Natural killer cell treated with Interleukin-12 subunit alpha and Interleukin-12 subunit beta and Interleukin-15 and Interleukin-18, amount 100 ng/mL, for 72 hours (primary cell): ENCODE data around the gene A4GNT. TPM values are rescaled to one million over a fixed set of nuclear protein-coding genes. Genes with fewer than 3 reads are reported as not detected.
"Not testable (repeated sequence)": the region's sequence is repeated elsewhere in the genome, so short reads cannot be mapped to it uniquely, and the experiment has no call there.

Experiments
- ATAC-seq, 2 donors: fragments of 150-1000 bp; cut with Tn5 transposase in 1 of 2; sonication (Bioruptor Pico), chemical (Tn5 transposase) in 1 of 2; 2 replicates each; pipeline ENCODE4 v1.10.0; 2021
- DNase-seq: peaks from one replicate; pipeline ENCODE4 v3.0.0; 2022; ENCODE audit warnings: low spot score
- H3K27ac Mint-ChIP-seq, 2 donors: 1 replicate in 1 of 2; 2 replicates in 1 of 2; pipeline ENCODE4 v1.8.0; 2022; ENCODE audit warnings: mixed read lengths in 2 of 2, mild to moderate bottlenecking in 1 of 2, moderate library complexity in 1 of 2
- H3K27me3 Mint-ChIP-seq, 2 donors: 1 replicate in 1 of 2; 2 replicates in 1 of 2; pipeline ENCODE4 v1.8.0; 2022; ENCODE audit warnings: mixed read lengths in 2 of 2
- H3K36me3 Mint-ChIP-seq: one replicate; pipeline ENCODE4 v1.8.0; 2022; ENCODE audit warnings: mixed read lengths
- H3K4me1 Mint-ChIP-seq, 2 donors: 1 replicate in 1 of 2; 2 replicates in 1 of 2; pipeline ENCODE4 v1.8.0; 2022; ENCODE audit warnings: low read depth in 2 of 2, mixed read lengths in 2 of 2, mild to moderate bottlenecking in 1 of 2
- H3K4me3 Mint-ChIP-seq: one replicate; pipeline ENCODE4 v1.8.0; 2022; ENCODE audit warnings: mixed read lengths
- H3K9me3 Mint-ChIP-seq: 2 replicates; pipeline ENCODE4 v1.8.0; 2022; ENCODE audit warnings: mixed read lengths
- total RNA-seq, 2 donors: library from RNA; stranded (reverse); gene quantifications; one replicate each; pipeline ENCODE4 v1.2.3, GENCODE V29; 2022

The A4GNT gene
- not detected for total RNA-seq

DNA sequence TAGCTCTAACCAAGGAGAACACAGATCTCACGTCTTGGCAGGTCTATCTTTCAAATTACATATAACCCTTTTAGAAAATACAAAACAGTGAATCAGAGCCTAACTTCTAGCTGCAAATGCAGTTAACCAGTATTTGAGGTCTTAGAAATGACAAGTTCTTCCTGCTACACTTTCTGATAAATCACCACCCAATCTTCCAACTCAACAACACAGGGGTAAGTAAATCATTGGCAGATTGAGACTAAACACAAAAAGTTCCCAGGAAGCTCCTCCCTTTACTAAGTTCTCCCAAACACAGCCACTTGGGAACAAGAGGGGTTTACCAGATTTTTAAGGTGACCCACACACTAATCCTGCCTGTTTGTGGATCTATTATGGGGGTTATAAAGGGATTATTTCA, at the start of gene A4GNT:
A4GNT (minus strand) TSS at position 152 of the 400 bp plus-strand sequence. CDS start 1,134 bp downstream, outside the sequence.
- H3K36me3 Mint-ChIP-seq, result no peaks in the 10 kb centered on the region
- no peak within 1 kb of the TSS for H3K27ac Mint-ChIP-seq
- peaks cover 11 to 19% of the 10 kb centered on the region in 2 donors for H3K27me3 Mint-ChIP-seq
- H3K4me3 Mint-ChIP-seq, result no peak within 1 kb of the TSS
- no peaks in the 10 kb centered on the region for H3K9me3 Mint-ChIP-seq
- no peaks in the 10 kb centered on the region for H3K4me1 Mint-ChIP-seq
- no peak for ATAC-seq
- DNase-seq, result no peak

DNA sequence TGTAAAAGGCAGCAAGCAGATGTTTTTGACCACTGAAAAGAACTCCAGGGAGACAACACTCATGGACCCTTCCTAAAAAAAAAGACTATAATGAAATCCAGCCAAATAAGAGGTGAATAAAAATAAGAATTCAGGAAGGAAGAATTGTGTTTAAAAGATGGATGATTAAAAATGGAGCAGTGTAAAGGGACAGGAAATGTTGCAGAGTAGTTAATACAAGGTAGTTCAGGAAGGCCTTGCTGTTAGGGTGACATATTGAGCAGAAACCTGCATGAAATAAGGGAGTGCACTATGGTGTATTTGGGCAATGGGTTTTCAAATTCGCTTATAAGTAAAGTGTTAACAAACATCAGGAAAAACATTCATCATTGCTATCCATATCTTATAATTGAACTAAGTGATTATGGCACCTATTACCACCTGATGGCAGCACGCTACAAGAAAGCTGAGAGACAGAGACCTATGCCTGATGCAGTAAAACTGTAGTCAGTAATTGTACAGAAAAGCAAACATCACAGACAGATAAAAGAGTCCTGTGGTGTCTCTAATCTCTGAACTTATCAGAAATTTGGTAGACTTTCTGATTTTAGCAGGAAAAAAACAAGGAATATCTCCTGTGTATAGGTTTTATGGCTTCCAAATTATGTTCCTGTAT, 48.3 kb upstream of the A4GNT start:
- peak in 1 of 2 donors; percentile 57 for ATAC-seq

DNA sequence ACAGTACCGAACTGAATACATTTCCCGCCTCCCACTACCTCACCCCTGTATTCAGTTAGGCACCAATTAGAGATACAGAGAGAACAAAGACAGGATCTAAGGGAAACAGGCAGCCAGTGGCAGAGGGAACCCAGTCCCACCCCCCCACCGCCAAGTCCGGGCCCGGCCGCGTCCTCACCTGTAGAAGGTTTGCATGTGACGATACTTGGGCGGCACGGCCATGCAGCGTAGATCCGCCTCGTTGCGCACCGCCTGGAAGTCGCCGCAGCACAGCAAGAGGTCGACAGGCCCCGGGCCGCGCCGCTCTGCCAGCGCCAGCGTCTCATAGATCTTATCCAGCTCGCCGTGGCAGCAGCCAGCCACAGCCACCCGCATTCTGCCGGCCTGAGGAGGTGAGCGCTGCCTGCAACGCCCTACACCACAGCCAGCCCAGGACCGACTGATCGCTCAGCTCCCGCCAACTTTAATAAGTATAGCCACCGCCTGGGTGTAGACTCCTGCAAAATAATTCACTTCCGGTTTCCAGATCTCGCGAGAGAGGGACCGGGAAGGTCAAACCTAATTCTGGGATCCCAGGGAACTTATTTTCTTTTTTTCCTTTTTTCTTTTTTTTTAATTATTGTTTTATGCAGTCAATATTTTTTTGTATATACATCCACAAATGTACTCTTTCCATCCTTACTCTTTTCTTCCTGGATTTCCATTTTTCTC, 42.4 kb upstream of the A4GNT start, which contains the start of gene DBR1:
DBR1 (minus strand) TSS at position 501 of the 711 bp plus-strand sequence; CDS start at position 375, 126 bp downstream.
- Mint-ChIP-seq H3K27ac (peak within 1 kb of the TSS; percentile 89 to 91), H3K36me3 (peaks cover 4% of the 10 kb centered on the region), H3K27me3 (peaks cover 0 to 2% of the 10 kb centered on the region in 2 donors), H3K4me3 (peak within 1 kb of the TSS; percentile 96), H3K4me1 (peaks cover 12 to 26% of the 10 kb centered on the region in 2 donors), H3K9me3 (no peaks in the 10 kb centered on the region)
- ATAC-seq, result peak; percentile 93
- DNase-seq, result peak; percentile 80

More for the DNA sequence above, 48.3 kb upstream of the A4GNT start:
- Mint-ChIP-seq H3K27ac (no peak overlapping the region), H3K36me3 (no peaks in the 10 kb centered on the region), H3K9me3 (no peaks in the 10 kb centered on the region), H3K27me3 (peaks cover 13 to 18% of the 10 kb centered on the region in 2 donors), H3K4me3 (no peak overlapping the region), H3K4me1 (no peaks in the 10 kb centered on the region)
- no peak for DNase-seq

DNA sequence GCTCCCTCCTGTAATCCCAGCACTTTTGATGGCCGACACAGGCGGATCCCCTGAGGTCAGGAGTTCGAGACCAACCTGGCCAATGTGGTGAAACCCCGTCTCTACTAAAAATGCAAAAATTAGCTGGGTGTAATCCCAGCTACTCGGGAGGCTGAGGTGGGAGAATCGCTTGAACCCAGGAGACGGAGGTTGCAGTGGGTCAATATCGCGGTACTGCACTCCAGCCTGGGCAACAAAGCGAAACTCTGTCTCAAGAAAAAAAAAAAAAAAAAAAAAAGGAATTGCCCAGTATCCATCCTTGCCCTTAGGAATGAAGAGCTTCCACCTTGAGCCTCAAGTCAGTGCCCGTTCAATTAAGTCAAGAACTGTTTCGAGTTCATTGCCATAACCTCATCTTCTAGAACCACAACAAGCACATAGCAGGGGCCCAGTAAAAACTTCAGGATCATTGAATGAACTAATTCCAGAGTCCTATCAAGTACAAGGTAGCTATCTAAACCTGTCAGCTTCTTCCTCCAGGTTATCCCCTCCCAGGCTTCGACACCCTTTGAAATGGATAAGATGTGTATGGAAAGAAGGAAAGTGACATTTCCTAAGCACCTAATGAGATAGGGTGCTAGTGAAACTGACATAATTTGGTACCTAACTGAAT, 41.7 kb upstream of the A4GNT start:
- ATAC-seq (peak in 1 of 2 donors; percentile 4), DNase-seq (no peak)
- Mint-ChIP-seq H3K36me3 (peaks cover 4% of the 10 kb centered on the region), H3K4me1 (peaks cover 12 to 26% of the 10 kb centered on the region in 2 donors), H3K4me3 (peak overlapping the region; percentile 96), H3K9me3 (no peaks in the 10 kb centered on the region), H3K27ac (peak overlapping the region; percentile 89 to 91), H3K27me3 (peaks cover 0 to 2% of the 10 kb centered on the region in 2 donors)

DNA sequence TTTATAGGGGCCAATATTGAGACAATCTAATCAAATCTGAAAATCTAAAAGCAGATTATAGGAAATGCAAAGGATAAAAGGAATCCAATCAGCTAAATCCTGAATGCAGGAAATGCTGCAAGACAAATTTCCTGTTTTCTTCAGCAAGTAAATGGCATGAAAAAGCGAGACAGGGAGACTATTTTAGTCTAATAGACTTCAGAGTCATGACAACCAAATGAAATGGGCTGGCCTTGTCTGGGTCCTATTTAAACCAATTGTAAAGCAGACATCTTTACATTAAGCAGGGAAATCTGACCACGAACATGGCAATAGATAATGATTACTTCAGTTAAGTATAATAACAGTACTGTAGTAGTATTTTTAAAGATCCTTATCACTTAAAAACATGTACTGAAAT, 40.4 kb upstream of the A4GNT start:
- H3K4me1 Mint-ChIP-seq, result peaks cover 12 to 26% of the 10 kb centered on the region in 2 donors
- no peak overlapping the region for H3K4me3 Mint-ChIP-seq
- ATAC-seq (no peak), DNase-seq (no peak)
- H3K36me3 Mint-ChIP-seq, result peaks cover 4% of the 10 kb centered on the region
- H3K9me3 Mint-ChIP-seq, result no peaks in the 10 kb centered on the region
- H3K27me3 Mint-ChIP-seq, result no peaks in the 10 kb centered on the region
- peak overlapping the region in 1 of 2 donors; percentile 91 for H3K27ac Mint-ChIP-seq

DNA sequence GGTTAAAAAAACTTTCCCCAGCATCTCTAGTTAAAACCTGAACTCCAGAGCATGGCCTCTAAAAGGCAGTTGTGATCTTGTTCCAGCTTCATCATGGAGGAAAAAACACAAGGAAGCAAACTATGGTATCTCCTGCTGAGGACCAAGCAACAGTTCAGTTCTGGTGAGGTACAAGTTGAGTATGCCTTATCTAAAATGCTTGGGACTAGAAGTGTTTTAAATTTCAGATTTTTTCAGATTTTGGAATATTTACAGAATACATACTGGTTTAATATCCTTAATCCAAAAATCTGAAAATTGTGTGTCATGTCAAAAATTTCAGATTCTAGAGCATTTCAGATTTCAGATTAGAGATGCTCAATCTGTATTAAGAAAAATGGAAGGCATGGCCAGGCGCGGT, 32.9 kb upstream of the A4GNT start:
- Mint-ChIP-seq H3K4me3 (no peak overlapping the region), H3K27me3 (no peaks in the 10 kb centered on the region), H3K36me3 (peaks cover 28% of the 10 kb centered on the region), H3K4me1 (peaks cover 0 to 7% of the 10 kb centered on the region in 2 donors), H3K27ac (no peak overlapping the region), H3K9me3 (no peaks in the 10 kb centered on the region)
- no peak for ATAC-seq
- DNase-seq, result no peak

DNA sequence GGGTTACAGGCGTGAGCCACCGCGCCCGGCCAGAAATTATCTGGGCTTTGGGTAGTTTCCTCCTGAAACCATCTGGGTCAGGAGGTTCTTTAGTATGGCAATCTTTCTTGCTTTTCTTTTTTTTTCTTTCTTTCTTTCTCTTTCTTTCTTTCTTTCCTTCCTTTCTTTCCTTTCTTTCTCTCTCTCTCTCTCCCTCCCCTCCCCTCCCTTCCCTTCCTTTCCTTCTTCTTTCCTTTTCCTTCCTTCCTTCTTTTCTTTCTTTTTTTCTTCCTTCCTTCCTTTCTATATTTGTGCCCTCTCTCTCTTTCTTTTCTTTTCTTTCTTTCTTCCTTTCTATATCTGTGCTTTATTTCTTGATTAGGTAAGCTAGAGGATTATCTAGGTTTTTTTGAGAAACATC, 25.6 kb upstream of the A4GNT start:
- Mint-ChIP-seq H3K27me3 (peaks cover 0 to 7% of the 10 kb centered on the region in 2 donors), H3K36me3 (peaks cover 22% of the 10 kb centered on the region), H3K27ac (no peak overlapping the region), H3K4me3 (no peak overlapping the region), H3K9me3 (no peaks in the 10 kb centered on the region), H3K4me1 (peaks cover 0 to 5% of the 10 kb centered on the region in 2 donors)
- DNase-seq (no peak), ATAC-seq (no peak)

DNA sequence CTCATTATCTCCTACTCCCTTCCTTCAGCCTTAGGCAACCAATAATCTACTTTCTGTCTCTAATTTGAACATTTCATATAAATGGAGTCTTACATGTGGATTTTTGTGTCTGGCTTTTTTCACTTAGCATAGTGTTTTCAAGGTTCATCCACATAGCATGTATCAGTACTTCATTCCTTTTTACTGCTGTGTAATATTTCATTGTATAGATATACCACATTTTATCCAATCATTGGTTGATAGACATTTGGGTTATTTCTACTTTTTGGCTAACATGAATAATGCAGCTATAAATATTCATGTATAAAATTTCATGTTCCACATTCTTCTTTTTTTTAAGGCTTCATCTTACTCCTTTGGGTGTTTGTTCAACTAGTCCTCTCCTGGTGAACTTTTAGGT, 22.3 kb upstream of the A4GNT start:
- H3K27me3 Mint-ChIP-seq, result peaks cover 0 to 7% of the 10 kb centered on the region in 2 donors
- ATAC-seq (no peak), DNase-seq (no peak)
- H3K4me1 Mint-ChIP-seq, result peaks cover 0 to 5% of the 10 kb centered on the region in 2 donors
- no peak overlapping the region for H3K27ac Mint-ChIP-seq
- no peaks in the 10 kb centered on the region for H3K9me3 Mint-ChIP-seq
- H3K36me3 Mint-ChIP-seq, result peaks cover 9% of the 10 kb centered on the region
- H3K4me3 Mint-ChIP-seq, result no peak overlapping the region

DNA sequence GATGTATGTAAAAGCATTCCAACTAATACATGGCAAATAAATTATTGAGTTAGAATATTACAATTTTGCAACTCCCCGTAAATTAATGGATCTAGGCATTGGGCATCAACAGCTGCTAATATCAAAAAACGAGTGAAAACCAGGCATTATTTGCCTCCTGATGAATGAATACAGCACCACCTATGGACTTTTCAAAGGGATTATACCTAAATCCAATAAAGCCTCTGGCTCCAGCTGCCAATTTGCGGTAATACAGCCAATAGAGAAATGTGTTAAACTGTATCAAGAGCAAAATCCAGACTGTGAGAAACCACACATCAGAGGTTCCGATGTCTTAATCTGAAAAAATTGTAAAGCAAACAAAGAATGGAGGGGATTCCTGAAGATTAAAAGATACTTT, 16.3 kb upstream of the A4GNT start:
- no peaks in the 10 kb centered on the region for H3K9me3 Mint-ChIP-seq

DNA sequence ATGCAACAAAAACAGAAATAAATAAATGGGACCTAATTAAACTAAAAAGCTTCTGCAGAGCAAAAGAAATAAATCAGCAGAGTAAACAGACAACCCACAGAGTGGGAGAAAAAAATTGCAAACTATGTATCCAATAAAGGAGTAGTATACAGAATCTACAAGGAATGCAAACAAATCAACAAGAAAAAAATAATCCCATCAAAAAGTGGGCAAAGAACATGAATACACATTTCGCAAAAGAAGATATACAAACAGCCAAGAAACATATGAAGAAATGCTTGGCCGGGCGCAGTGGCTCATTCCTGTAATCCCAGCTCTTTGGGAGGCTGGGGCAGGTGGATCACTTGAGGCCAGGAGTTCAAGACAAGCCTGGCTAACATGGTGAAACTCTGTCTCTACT, 10.0 kb upstream of the A4GNT start:
- not testable (repeated sequence) for ATAC-seq, H3K4me3 Mint-ChIP-seq, H3K36me3 Mint-ChIP-seq, H3K4me1 Mint-ChIP-seq, H3K27ac Mint-ChIP-seq, H3K9me3 Mint-ChIP-seq, DNase-seq
- H3K27me3 Mint-ChIP-seq, result peaks cover 16 to 33% of the 10 kb centered on the region in 2 donors

More for the DNA sequence above, 16.3 kb upstream of the A4GNT start:
- Mint-ChIP-seq H3K4me3 (no peak overlapping the region), H3K27me3 (peaks cover 0 to 7% of the 10 kb centered on the region in 2 donors), H3K36me3 (no peaks in the 10 kb centered on the region), H3K27ac (no peak overlapping the region), H3K4me1 (no peaks in the 10 kb centered on the region)
- DNase-seq, result no peak
- no peak for ATAC-seq

DNA sequence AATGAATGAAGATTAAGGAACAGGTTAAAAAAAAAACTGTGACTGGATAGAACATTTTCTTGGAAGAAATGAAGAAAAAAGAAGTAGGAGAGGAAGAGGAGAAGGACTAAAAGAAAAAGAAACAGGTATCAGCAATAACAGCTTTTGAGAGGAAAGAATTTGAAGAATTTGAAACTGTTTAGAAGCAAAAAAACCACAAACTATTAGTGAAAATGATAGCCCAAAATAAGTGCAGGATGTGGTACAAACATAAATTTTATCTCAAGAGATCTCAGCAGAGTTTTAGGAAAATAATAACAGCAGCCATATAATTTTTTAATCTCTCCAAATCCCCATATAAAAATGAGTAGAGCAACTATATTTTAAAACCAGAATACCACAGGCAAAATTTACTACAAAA, 8.8 kb upstream of the A4GNT start:
- peaks cover 17 to 38% of the 10 kb centered on the region in 2 donors for H3K27me3 Mint-ChIP-seq
- ATAC-seq (no peak), DNase-seq (no peak)
- no peak overlapping the region for H3K4me3 Mint-ChIP-seq
- H3K9me3 Mint-ChIP-seq, result no peaks in the 10 kb centered on the region
- H3K27ac Mint-ChIP-seq, result no peak overlapping the region
- no peaks in the 10 kb centered on the region for H3K4me1 Mint-ChIP-seq
- H3K36me3 Mint-ChIP-seq, result no peaks in the 10 kb centered on the region

DNA sequence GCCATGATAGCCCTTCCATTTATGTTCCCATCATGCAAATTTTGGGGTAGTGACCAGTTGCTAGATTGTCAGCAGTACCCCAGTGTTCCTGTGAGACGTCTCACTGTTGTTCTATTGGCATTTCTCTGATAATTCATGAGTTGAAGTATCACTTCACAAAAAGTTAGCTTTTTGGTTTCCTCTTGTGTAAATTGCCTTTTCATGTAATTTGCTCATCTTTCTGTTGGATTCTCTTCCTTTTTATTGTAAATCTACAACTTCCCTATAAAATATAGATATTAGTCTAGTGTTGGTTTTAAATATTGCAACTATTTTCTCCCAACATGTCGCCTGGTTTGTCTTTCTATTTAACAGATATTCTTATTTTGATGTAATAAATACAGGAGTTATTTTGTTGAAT, 7.5 kb upstream of the A4GNT start:
- Mint-ChIP-seq H3K4me1 (no peaks in the 10 kb centered on the region), H3K36me3 (no peaks in the 10 kb centered on the region), H3K4me3 (no peak overlapping the region), H3K27me3 (peaks cover 17 to 38% of the 10 kb centered on the region in 2 donors), H3K9me3 (no peaks in the 10 kb centered on the region), H3K27ac (no peak overlapping the region)
- ATAC-seq (no peak), DNase-seq (no peak)

DNA sequence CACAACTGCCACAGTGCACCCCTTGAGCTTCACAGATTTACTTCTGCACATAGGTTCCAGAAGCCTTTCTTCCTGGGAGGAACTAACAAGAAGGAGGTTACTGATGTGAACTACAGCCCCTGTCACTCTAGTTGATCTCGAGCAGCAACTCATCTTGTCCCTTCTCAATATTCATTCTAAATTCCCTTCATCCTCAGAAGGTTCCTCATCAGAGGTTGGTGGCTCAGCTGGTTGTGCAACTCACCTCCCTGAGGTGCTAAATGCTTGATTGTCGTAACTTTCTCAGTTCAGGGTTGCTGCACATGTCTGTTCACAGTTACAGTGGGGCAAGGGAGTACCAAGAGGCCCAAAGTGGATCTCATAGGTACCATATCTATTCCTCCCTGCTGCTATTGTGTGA, 5.7 kb upstream of the A4GNT start:
- no peaks in the 10 kb centered on the region for H3K9me3 Mint-ChIP-seq
- no peak overlapping the region for H3K4me3 Mint-ChIP-seq
- H3K36me3 Mint-ChIP-seq, result no peaks in the 10 kb centered on the region
- no peak overlapping the region for H3K27ac Mint-ChIP-seq
- peaks cover 18 to 38% of the 10 kb centered on the region in 2 donors for H3K27me3 Mint-ChIP-seq
- DNase-seq, result no peak
- H3K4me1 Mint-ChIP-seq, result no peaks in the 10 kb centered on the region
- ATAC-seq, result no peak

DNA sequence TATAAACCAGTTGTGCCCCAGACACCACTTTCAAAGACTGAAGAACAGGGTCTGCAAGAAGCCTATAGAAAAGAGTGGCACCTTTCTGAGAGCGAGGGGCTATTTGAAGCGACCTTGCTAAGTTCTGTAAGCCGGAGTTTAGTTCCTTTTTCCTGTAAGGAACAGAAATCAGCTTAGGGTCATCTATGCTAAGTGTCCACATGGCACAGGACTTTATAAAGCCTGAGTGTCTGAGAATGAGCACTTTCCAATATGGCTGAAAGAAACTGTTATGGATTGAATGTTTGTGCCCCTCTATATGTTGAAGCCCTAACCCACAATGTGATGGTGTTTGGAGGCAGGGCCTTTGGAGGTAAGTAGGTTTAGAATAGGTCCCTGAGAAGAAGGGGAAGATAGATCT, 4.0 kb upstream of the A4GNT start:
- Mint-ChIP-seq H3K4me3 (no peak overlapping the region), H3K4me1 (no peaks in the 10 kb centered on the region), H3K27ac (no peak overlapping the region), H3K36me3 (no peaks in the 10 kb centered on the region), H3K9me3 (no peaks in the 10 kb centered on the region), H3K27me3 (peaks cover 13 to 34% of the 10 kb centered on the region in 2 donors)
- ATAC-seq, result no peak
- no peak for DNase-seq
